NCI-H2029 treated with DMSO at 0.1 percent for 48 hours (cell line): Measurements from ENCODE around the gene ZBTB20.
A peak's percentile ranks its signal among the peaks of the same experiment; 100 is the strongest.
"Not testable (repeated sequence)": the region's sequence is repeated elsewhere in the genome, so short reads cannot be mapped to it uniquely, and the experiment has no call there.

ENCODE experiments used
- DNase-seq: peaks from one replicate; lab custom pipeline; 2025; lab: John Stamatoyannopoulos, UW

The ZBTB20 gene

GRCh38 chr3:115147329-115148141 lies 447 bp upstream of the ZBTB20 start:
- DNase-seq, result peak; percentile 99

GRCh38 chr3:115146032-115146417 lies 1.1 kb downstream of the ZBTB20 start:
- DNase-seq, result peak; percentile 82

DNA sequence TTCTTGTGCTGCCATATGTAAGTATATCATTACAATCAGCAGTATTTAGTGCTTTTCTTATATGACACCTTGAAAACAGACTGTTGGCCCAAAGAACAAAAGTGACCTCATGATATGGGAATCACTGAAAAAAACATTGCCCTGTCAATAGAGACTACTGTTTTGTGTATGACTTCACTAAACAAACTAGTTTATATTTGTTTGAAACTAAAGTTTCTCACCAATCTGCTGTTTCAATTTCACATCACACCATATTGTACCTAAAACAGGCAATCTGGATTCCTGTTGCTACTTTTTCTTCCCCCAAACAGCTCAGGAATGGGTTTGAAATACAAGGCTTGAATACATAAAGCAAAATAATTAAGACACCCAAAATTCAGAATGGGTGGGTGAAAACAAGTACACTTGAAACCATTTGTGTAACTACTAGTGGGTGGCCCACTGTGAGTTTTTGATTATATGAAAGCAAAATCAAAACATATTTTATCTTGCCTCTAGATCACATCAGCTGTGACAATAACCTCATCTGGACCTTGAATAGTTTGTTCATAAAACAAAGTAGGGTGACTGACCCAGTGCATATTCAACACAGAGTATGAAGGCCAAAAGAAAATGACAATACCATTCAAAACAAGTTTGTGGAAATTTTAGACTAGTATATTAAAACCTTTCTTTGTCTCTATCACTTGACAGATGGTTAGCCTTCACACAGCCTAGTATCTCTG lies 5.9 kb downstream of the ZBTB20 start:
- DNase-seq, result no peak

DNA sequence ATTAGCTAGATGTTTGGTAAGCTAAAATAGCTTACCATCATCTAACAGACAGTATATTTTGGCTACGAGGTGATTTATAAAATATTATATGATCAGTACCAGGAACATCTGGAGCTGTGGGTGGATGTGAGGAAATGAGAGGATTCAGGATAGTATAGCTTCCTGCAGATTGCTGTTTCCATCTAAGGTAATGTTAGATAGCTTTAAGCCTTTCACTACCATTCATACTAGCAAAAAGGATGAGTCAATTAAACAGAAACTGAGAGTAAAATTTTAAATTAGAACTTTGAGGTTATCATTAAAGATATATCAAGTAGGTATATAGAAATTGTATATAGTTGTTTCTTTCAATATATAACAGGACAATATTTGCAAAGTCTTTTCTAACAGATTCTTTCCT lies 8.0 kb downstream of the ZBTB20 start:
- no peak for DNase-seq

DNA sequence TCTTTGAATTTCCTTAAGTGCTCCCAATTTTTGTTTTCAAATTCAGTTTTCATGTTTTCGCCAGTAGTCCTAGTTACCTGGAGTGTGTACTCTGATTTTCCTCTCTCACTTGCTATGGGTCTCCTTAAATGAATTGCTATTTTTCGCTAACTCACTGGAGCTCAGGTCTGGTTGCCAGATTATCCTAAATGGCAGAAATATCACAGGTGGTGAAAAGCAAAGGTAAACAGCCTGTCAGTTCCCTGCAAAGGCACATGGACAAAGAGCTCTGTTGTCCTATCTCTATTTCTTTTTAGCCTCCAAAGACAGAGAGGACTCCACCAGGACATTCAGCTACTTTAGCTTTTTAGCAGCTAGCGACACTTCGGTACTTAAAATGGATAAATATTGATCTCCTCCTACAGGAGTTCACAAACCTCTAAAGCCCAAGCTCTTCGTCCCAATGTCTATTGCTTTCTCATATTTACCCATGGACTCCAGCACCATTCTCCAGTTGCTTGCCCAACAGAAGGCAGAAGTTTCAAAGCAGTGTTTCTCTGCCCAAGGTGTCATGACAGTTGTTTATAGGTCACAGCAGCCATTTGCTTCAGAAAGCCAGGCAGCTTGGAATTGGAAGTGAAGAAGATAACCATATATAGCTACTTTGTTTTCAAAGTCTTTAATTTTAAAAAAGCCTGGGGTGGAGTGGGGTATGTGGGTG lies 12.3 kb downstream of the ZBTB20 start:
- no peak for DNase-seq

DNA sequence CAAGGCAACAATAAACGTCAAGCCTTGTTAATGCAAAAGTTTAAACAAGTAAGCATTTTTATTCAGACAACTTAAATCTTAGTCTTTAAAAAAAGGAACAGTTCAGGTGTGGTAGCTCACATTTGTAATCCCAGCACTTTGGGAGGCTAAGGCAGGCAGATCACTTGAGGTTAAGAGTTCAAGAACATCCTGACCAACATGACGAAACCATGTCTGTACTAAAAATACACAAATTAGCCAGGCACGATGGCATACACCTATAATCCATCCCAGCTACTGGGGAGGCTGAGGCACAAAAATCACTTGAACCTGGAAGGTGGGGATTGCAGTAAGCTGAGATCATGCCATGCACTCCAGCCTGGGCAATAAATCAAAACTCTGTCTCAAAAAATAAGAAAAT lies 19.9 kb downstream of the ZBTB20 start:
- no peak for DNase-seq

DNA sequence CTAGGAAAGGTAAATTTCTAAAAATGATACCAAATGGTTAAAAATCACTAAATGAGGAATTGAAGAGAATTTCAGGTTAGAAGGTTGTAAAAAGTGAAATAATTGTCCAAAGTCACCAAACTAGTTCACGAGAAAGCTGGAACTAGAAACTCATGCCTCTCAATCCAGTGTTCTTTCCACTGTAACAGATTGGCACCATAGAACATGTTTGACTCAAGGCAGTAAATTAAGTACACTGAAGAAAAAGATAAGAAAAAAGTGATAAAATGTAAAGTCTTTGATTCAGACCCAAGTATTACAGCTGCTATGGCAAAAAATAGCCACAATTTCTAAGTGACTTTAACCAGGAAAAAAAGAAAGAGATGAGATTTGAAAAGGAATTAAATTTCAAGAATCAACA lies 26.5 kb downstream of the ZBTB20 start:
- no peak for DNase-seq

DNA sequence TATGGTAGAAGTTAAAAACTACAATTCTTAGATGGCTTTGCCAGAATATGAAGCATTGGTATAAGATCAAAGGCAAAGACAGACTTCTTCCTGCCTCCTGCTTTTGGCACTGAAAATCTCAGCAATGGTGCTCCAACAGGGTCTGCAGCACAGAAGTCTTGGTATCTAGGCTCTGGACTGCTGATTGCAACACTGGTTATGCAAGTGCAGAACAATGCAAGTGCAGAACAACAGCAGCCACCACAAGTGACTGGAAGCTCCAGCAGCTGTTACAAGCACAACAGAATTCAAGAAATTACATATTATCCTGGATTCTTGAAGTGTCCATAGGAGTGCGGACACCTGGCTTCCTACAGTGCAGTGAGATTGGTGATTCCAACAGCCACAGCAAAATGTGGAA lies 33.7 kb downstream of the ZBTB20 start:
- no peak for DNase-seq

- DNase-seq, result no peak
These were observed 35.5 kb downstream of the ZBTB20 start for GRCh38 chr3:115111632-115112031.

- no peak for DNase-seq
These were observed 36.3 kb downstream of the ZBTB20 start for GRCh38 chr3:115110830-115111229.

GRCh38 chr3:115110066-115110465 lies 37.0 kb downstream of the ZBTB20 start:
- DNase-seq, result not testable (repeated sequence)

- DNase-seq, result no peak
These were observed 38.5 kb downstream of the ZBTB20 start for GRCh38 chr3:115108614-115109013.

DNA sequence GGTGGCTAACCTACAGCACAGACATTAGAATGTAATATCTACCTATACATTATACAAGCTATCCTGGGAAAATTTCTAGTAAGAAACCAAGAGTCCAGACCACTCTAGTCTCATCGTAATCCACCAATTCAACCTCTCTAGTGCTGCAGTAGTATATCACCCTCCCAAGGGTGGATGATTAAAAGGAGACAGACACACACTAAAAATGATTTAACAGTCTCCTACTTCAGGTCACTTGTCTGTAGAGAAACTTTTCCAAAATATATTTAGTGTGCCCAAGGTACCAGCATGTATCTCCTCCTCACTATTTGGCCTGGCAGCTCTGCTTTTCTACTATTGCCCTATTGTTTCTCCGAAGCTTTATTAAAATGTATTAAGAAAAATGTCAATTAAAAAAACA lies 45.0 kb downstream of the ZBTB20 start:
- no peak for DNase-seq

GRCh38 chr3:115100806-115101205 lies 46.3 kb downstream of the ZBTB20 start:
- no peak for DNase-seq

DNA sequence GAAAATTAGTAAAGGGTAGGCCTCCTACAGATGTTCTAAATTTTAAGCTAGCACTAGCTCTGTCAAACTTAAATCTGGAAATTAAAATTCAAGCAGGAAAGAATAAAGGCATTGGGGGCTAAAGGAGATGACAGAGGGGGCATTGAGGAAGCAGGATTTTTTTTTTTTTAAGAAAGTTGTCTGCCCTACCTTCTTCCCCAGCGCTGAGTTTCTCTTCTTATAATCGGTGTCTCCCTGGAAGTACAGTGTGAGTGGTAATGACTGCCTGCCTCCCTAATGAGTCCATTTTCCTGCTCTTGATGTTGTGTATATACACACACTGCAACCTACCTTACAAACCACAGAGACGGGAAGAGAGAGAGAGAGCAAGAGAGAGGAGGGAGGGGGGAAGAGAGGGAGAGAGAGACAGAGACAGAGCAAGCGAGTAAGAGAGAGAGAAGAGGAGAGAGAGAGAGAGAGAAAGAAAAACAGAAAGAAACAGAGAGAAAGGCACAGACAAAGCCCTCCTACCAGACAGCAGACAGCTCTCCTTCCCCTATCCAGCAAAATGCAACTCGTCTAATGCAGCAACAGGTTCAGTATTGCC lies 47.0 kb downstream of the ZBTB20 start:
- peak; percentile 98 for DNase-seq

DNA sequence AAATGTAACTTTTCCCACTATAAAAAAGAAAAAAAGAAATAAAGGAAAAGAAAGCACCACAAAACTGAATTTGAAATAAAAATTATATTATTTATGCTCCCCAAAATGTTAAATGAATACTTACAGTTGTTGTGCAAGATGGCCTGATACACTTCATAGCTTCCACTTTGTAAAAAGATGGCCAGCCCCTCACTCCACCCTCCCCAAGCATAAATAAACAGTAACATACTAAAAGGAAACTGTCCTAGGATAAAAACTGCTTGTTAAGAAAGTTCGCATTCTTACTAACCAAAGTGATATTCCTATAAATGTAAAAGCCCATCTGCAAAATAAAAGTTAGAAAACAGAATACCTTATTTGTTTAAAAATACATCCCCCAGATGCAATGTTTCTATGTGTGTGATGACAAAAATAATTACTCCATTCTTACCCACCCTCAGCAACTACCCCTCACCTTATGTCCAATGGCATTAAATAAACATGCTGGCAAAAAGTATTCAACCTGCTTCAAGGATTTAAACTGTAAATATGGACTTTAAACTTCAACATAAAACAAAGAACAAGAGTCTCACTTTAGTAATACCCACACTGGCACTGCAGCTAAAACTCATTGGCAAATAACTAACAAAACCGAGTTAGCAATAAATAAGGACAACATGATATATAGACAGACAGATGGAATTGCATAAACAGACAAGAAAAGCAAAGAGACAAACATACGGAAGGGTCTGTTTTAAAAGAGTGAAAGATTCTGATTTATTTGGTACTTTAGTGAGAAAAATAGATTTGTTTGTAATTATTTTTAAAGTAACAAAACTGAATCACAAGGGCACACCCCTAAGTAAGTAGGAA lies 47.7 kb downstream of the ZBTB20 start:
- peak; percentile 73 for DNase-seq

- DNase-seq, result no peak
These were observed 48.6 kb downstream of the ZBTB20 start for GRCh38 chr3:115098354-115099073.

DNA sequence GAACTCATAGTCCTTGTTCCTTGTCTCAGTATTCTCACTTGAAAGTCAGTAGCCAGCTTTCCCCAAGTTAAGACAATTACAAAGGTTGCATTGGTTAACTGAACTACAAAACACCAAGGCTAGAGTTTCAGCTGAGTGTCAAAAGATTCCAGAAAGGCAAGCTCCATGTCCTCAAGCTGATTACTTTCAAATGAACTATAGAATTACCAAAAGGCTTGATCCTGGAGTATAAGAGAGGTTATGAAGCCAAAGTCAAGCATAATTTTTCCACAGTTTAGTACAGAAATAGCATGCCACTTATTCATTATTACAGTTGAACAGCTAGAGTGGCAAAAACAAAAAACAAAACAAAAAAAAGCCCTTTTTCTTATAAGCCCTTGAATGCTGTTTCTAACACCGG lies 51.9 kb downstream of the ZBTB20 start:
- no peak for DNase-seq

DNA sequence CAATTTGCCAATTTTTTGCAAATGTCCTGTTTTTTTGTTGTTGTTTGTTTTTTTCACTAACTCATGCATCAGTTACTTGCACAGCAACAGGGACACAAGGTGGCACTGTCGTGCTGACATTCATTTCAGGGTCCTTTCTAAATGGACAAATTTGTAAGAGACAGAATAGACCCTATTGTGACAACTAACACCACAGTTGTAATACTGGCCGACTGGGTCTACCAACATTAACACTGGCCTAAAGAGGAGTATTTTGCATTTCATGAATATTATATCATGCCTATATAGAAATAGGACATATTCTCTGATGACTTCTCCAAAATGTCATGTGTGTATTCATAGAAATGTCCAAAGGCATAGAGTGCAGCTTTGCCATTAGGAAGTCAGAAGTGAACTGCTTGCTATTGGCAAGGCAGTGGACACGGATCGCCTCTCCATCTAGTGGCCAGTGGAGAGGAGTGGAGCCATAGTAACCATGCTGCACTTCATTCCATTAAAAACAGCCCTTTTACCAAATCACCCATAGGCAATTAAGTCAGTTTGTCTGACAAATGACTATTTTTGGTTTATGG lies 54.8 kb downstream of the ZBTB20 start:
- peak; percentile 63 for DNase-seq

GRCh38 chr3:115090712-115091111 lies 56.4 kb downstream of the ZBTB20 start:
- DNase-seq, result no peak

- no peak for DNase-seq
These were observed 57.6 kb downstream of the ZBTB20 start for GRCh38 chr3:115089481-115089880.
